Measurements from ENCODE around the gene UROS. TPM values are rescaled to one million over a fixed set of nuclear protein-coding genes. Genes with fewer than 3 reads are reported as not detected.

Gene UROS
- total and polyA plus RNA-seq, 4 donors, result 24.9 to 157 (median 37.9) TPM

DNA sequence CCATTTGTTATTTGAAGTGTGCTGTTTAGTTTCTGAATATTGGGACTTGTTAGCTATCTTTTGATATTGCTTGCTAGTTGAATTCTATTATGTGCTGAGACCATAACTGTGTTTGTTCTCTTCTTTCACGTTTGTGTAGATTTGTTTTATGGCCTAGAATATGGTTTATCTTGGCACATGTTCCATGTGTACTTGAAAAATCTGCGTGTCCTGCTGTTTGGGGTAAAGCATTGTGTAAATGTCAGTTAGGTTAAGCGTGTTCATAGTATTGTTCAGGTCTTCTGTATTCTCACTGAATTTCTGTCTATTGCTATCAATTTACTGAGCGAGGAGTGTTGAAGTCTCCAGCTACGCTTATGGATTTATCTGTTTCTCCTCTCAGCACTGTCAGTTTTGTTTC is 66.9 kb downstream of the UROS start:
- Histone ChIP-seq H3K4me3 (ENCODE audit: low read depth in 1 of 3, low read length in 3 of 3) (no peak overlapping the region), H3K27me3 (ENCODE audit: control insufficient read depth in 4 of 4, insufficient read depth in 4 of 4, low read length in 3 of 4) (no peaks in the 10 kb centered on the region), H3K9me3 (ENCODE audit: control insufficient read depth in 4 of 4, low read length in 3 of 4) (no peaks in the 10 kb centered on the region), H3K9ac (ENCODE audit: low read depth in 1 of 2, low read length in 2 of 2) (no peak overlapping the region), H3K4me1 (ENCODE audit: control insufficient read depth in 4 of 4, insufficient read depth in 4 of 4, low read length in 3 of 4) (no peaks in the 10 kb centered on the region), H3K36me3 (ENCODE audit: control insufficient read depth in 4 of 4, insufficient read depth in 3 of 4, low read depth in 1 of 4, low read length in 3 of 4) (peaks cover 5 to 60% (median 49%) of the 10 kb centered on the region in 4 donors), H3K27ac (ENCODE audit: low read depth in 1 of 2, low read length in 2 of 2) (no peak overlapping the region)
- DNase-seq (ENCODE audit: low spot score), result no peak
- WGBS, result 71% methylated on average over 5 of the region's 5 CpGs
- TF ChIP-seq, protein P1, sequence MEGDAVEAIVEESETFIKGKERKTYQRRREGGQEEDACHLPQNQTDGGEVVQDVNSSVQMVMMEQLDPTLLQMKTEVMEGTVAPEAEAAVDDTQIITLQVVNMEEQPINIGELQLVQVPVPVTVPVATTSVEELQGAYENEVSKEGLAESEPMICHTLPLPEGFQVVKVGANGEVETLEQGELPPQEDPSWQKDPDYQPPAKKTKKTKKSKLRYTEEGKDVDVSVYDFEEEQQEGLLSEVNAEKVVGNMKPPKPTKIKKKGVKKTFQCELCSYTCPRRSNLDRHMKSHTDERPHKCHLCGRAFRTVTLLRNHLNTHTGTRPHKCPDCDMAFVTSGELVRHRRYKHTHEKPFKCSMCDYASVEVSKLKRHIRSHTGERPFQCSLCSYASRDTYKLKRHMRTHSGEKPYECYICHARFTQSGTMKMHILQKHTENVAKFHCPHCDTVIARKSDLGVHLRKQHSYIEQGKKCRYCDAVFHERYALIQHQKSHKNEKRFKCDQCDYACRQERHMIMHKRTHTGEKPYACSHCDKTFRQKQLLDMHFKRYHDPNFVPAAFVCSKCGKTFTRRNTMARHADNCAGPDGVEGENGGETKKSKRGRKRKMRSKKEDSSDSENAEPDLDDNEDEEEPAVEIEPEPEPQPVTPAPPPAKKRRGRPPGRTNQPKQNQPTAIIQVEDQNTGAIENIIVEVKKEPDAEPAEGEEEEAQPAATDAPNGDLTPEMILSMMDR (IDR thresholded peaks at IDR 0.05; ENCODE audit: low read depth, low read length, missing input control), result no peak
- TF ChIP-seq EGR1 (IDR thresholded peaks at IDR 0.05; ENCODE audit: low read depth in 2 of 2) (no peak), FOXA1 (IDR thresholded peaks at IDR 0.05) (no peak), RAD21 (IDR thresholded peaks at IDR 0.05) (no peak), NR2F2 (IDR thresholded peaks at IDR 0.05) (no peak), HNF4G (IDR thresholded peaks at IDR 0.05) (no peak), YY1 (IDR thresholded peaks at IDR 0.05) (no peak), FOXA2 (IDR thresholded peaks at IDR 0.05) (no peak)
- TF ChIP-seq, protein P2, sequence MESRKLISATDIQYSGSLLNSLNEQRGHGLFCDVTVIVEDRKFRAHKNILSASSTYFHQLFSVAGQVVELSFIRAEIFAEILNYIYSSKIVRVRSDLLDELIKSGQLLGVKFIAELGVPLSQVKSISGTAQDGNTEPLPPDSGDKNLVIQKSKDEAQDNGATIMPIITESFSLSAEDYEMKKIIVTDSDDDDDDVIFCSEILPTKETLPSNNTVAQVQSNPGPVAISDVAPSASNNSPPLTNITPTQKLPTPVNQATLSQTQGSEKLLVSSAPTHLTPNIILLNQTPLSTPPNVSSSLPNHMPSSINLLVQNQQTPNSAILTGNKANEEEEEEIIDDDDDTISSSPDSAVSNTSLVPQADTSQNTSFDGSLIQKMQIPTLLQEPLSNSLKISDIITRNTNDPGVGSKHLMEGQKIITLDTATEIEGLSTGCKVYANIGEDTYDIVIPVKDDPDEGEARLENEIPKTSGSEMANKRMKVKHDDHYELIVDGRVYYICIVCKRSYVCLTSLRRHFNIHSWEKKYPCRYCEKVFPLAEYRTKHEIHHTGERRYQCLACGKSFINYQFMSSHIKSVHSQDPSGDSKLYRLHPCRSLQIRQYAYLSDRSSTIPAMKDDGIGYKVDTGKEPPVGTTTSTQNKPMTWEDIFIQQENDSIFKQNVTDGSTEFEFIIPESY (IDR thresholded peaks at IDR 0.05), result no peak
- TF ChIP-seq, protein P3, sequence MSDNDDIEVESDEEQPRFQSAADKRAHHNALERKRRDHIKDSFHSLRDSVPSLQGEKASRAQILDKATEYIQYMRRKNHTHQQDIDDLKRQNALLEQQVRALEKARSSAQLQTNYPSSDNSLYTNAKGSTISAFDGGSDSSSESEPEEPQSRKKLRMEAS (IDR thresholded peaks at IDR 0.05), result no peak

DNA sequence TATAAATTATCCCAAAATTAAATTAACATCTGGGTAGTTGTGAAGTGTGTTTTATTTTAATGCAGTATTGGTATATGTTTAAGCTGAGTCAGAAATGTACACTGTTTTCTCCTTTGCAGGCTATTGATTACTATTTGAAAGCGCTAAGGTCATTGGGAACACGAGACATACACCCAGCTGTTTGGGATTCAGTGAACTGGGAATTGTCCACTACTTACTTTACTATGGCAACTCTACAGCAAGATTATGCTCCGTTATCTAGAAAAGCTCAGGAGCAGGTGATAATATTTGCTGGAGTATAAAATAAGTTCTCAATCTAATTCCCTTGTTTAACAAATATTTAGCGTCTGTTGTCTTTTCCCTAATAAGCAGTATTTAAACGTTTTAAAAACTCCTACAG is 75.6 kb downstream of the UROS start:
- Histone ChIP-seq H3K9ac (ENCODE audit: low read depth in 1 of 2, low read length in 2 of 2) (no peak overlapping the region), H3K9me3 (ENCODE audit: control insufficient read depth in 4 of 4, low read length in 3 of 4) (no peaks in the 10 kb centered on the region), H3K27ac (ENCODE audit: low read depth in 1 of 2, low read length in 2 of 2) (no peak overlapping the region), H3K4me1 (ENCODE audit: control insufficient read depth in 4 of 4, insufficient read depth in 4 of 4, low read length in 3 of 4) (no peaks in the 10 kb centered on the region), H3K36me3 (ENCODE audit: control insufficient read depth in 4 of 4, insufficient read depth in 3 of 4, low read depth in 1 of 4, low read length in 3 of 4) (peaks cover 12 to 76% (median 58%) of the 10 kb centered on the region in 4 donors), H3K27me3 (ENCODE audit: control insufficient read depth in 4 of 4, insufficient read depth in 4 of 4, low read length in 3 of 4) (no peaks in the 10 kb centered on the region), H3K4me3 (ENCODE audit: low read depth in 1 of 3, low read length in 3 of 3) (no peak overlapping the region)
- TF ChIP-seq RAD21 (IDR thresholded peaks at IDR 0.05) (no peak), YY1 (IDR thresholded peaks at IDR 0.05) (no peak)
- TF ChIP-seq, protein P4, sequence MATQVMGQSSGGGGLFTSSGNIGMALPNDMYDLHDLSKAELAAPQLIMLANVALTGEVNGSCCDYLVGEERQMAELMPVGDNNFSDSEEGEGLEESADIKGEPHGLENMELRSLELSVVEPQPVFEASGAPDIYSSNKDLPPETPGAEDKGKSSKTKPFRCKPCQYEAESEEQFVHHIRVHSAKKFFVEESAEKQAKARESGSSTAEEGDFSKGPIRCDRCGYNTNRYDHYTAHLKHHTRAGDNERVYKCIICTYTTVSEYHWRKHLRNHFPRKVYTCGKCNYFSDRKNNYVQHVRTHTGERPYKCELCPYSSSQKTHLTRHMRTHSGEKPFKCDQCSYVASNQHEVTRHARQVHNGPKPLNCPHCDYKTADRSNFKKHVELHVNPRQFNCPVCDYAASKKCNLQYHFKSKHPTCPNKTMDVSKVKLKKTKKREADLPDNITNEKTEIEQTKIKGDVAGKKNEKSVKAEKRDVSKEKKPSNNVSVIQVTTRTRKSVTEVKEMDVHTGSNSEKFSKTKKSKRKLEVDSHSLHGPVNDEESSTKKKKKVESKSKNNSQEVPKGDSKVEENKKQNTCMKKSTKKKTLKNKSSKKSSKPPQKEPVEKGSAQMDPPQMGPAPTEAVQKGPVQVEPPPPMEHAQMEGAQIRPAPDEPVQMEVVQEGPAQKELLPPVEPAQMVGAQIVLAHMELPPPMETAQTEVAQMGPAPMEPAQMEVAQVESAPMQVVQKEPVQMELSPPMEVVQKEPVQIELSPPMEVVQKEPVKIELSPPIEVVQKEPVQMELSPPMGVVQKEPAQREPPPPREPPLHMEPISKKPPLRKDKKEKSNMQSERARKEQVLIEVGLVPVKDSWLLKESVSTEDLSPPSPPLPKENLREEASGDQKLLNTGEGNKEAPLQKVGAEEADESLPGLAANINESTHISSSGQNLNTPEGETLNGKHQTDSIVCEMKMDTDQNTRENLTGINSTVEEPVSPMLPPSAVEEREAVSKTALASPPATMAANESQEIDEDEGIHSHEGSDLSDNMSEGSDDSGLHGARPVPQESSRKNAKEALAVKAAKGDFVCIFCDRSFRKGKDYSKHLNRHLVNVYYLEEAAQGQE (IDR thresholded peaks at IDR 0.05), result no peak
- TF ChIP-seq, protein P2 (IDR thresholded peaks at IDR 0.05), result no peak
- no peak for DNase-seq (ENCODE audit: low spot score)
- 92% methylated on average over 5 of the region's 5 CpGs for WGBS
